Measurements from ENCODE around the gene HCN3. TPM values are rescaled to one million over a fixed set of nuclear protein-coding genes. Genes with fewer than 3 reads are reported as not detected.

Gene HCN3
- total RNA-seq, 1 experiment from 2014 or later = 7.5 TPM

- Histone ChIP-seq H3K9me3 (ENCODE audit: insufficient read depth, low read depth) (no peaks in the 10 kb centered on the region), H3K9me2 (ENCODE audit: insufficient read depth) (no peaks in the 10 kb centered on the region), H3K27ac (no peak overlapping the region), H3K79me2 (ENCODE audit: low read depth) (no peaks in the 10 kb centered on the region), H3K4me2 (no peak overlapping the region), H3F3A (ENCODE audit: insufficient read depth, low read depth) (peaks cover 19% of the 10 kb centered on the region; the same call in 1 of the 2 replicates), H3K27me3 (ENCODE audit: insufficient read depth, low read depth) (no peaks in the 10 kb centered on the region), H3K4me1 (replicated peaks; ENCODE audit: insufficient read depth) (0 out of 2 replicates have a peak, but pooled peaks cover 4% of the 10 kb centered on the region), H3K4me3 (no peak overlapping the region), H2AFZ (no peak overlapping the region), H3K36me3 (ENCODE audit: low read depth) (no peaks in the 10 kb centered on the region), H4K20me1 (ENCODE audit: insufficient read depth) (no peaks in the 10 kb centered on the region)
- ChIA-PET CTCF (no interaction called here), POLR2A (ENCODE audit: unreplicated experiment) (no interaction called here)
- TF ChIP-seq EZH2 (IDR thresholded peaks at IDR 0.05; ENCODE audit: low read depth) (no peak), CTCF (conservative IDR thresholded peaks at IDR 0.05) (no peak)
- intact Hi-C loops (cut with micrococcal nuclease; ENCODE audit: unreplicated experiment) = no loop called here
- no peak for DNase-seq
- no TSS peak for BruUV-seq (replicated peaks)
These were observed 5.3 kb downstream of the HCN3 start for GRCh38 chr1:155282488-155283091.

- Histone ChIP-seq H3K4me2 (no peak overlapping the region), H2AFZ (no peak overlapping the region), H3K9me2 (ENCODE audit: insufficient read depth) (no peaks in the 10 kb centered on the region), H3K27ac (no peak overlapping the region), H3K27me3 (ENCODE audit: insufficient read depth, low read depth) (no peaks in the 10 kb centered on the region), H3K4me1 (replicated peaks; ENCODE audit: insufficient read depth) (no peaks in the 10 kb centered on the region), H3K36me3 (ENCODE audit: low read depth) (no peaks in the 10 kb centered on the region), H4K20me1 (ENCODE audit: insufficient read depth) (no peaks in the 10 kb centered on the region), H3K79me2 (ENCODE audit: low read depth) (no peaks in the 10 kb centered on the region), H3K4me3 (no peak overlapping the region), H3K9me3 (ENCODE audit: insufficient read depth, low read depth) (no peaks in the 10 kb centered on the region), H3F3A (ENCODE audit: insufficient read depth, low read depth) (peaks cover 5% of the 10 kb centered on the region; the same call in 1 of the 2 replicates)
- BruUV-seq (replicated peaks) = no TSS peak
- intact Hi-C loops (cut with micrococcal nuclease; ENCODE audit: unreplicated experiment) = no loop called here
- ChIA-PET POLR2A (ENCODE audit: unreplicated experiment) (no interaction called here), CTCF (no interaction called here)
- TF ChIP-seq CTCF (conservative IDR thresholded peaks at IDR 0.05) (no peak), EZH2 (IDR thresholded peaks at IDR 0.05; ENCODE audit: low read depth) (no peak)
- DNase-seq = no peak
These were observed 7.2 kb downstream of the HCN3 start for GRCh38 chr1:155284476-155284875.

GRCh38 chr1:155285063-155285462 is 7.8 kb downstream of the HCN3 start:
- Histone ChIP-seq H3K4me3 (no peak overlapping the region), H4K20me1 (ENCODE audit: insufficient read depth) (no peaks in the 10 kb centered on the region), H3F3A (ENCODE audit: insufficient read depth, low read depth) (peaks cover 5% of the 10 kb centered on the region; the same call in 1 of the 2 replicates), H3K27me3 (ENCODE audit: insufficient read depth, low read depth) (no peaks in the 10 kb centered on the region), H3K79me2 (ENCODE audit: low read depth) (no peaks in the 10 kb centered on the region), H3K4me1 (replicated peaks; ENCODE audit: insufficient read depth) (no peaks in the 10 kb centered on the region), H2AFZ (no peak overlapping the region), H3K9me3 (ENCODE audit: insufficient read depth, low read depth) (no peaks in the 10 kb centered on the region), H3K9me2 (ENCODE audit: insufficient read depth) (no peaks in the 10 kb centered on the region), H3K36me3 (ENCODE audit: low read depth) (no peaks in the 10 kb centered on the region), H3K27ac (no peak overlapping the region), H3K4me2 (no peak overlapping the region)
- no TSS peak for BruUV-seq (replicated peaks)
- intact Hi-C loops (cut with micrococcal nuclease; ENCODE audit: unreplicated experiment) = no loop called here
- no peak for DNase-seq
- POLR2A ChIA-PET (ENCODE audit: unreplicated experiment) = no interaction called here
- CTCF ChIA-PET = no interaction called here
- no peak for TF ChIP-seq EZH2 (IDR thresholded peaks at IDR 0.05; ENCODE audit: low read depth)
- no peak for TF ChIP-seq CTCF (conservative IDR thresholded peaks at IDR 0.05)

All from PC-9 (cell line).